Measurements from ENCODE around the gene TPCN2. TPM values are rescaled to one million over a fixed set of nuclear protein-coding genes. Genes with fewer than 3 reads are reported as not detected.

Gene TPCN2
- total RNA-seq, 1 experiment from 2014 or later: 17.2 TPM

Other genes starting within 250 kb of the TPCN2 start
- 1.2 and 1.9 TPM in 2 replicates for gene CPT1A, start 207.0 kb upstream of the TPCN2 start, total RNA-seq (2014; rRNA removed; shearing (Covaris generic))
- 99.9 and 120 TPM in 2 replicates for gene MRPL21, start 145.1 kb upstream of the TPCN2 start, total RNA-seq (2014; rRNA removed; shearing (Covaris generic))
- 19.1 and 21.3 TPM in 2 replicates for gene IGHMBP2, start 145.0 kb upstream of the TPCN2 start, total RNA-seq (2014; rRNA removed; shearing (Covaris generic))
- not detected in 2 replicates for gene MRGPRD, start 67.9 kb upstream of the TPCN2 start, total RNA-seq (2014; rRNA removed; shearing (Covaris generic))
- gene MRGPRF, start 35.7 kb upstream of the TPCN2 start, total RNA-seq (2014; rRNA removed; shearing (Covaris generic)): 0.18 TPM in 1 of 2 replicates, not detected in the other
- not detected in 2 replicates for gene SMIM38, start 107.0 kb downstream of the TPCN2 start, total RNA-seq (2014; rRNA removed; shearing (Covaris generic))
- 1.8 and 5.6 TPM in 2 replicates for gene MYEOV, start 245.2 kb downstream of the TPCN2 start, total RNA-seq (2014; rRNA removed; shearing (Covaris generic))

Data from G401 (cell line).